OCI-LY3 (cell line): ENCODE results near the gene C19orf25.

Source experiments
- H2AFZ ChIP-seq: fragments of 200-600, 300-600 bp; shearing (Covaris generic); 2 replicates; pipeline ENCODE4 v1.6.0; 2014; ENCODE audit warnings: antibody characterized with exemption, low read depth, low read length
- H3K27ac ChIP-seq: fragments of 200-600, 300-600 bp; sonication (generic); 2 replicates; pipeline ENCODE4 v1.5.1; 2014; ENCODE audit warnings: mild to moderate bottlenecking, low read length, moderate library complexity, mixed read lengths
- H3K27me3 ChIP-seq: fragments of 200-600, 300-600 bp; sonication (generic); 2 replicates; pipeline ENCODE4 v1.6.1; 2014; ENCODE audit warnings: low read depth, low read length, mixed read lengths
- H3K36me3 ChIP-seq: fragments of 200-600, 300-600 bp; sonication (generic); replicated peaks from 2 replicates; pipeline ENCODE3; 2014; ENCODE audit warnings: low read depth, low read length, mixed read lengths
- H3K4me1 ChIP-seq: fragments of 300-600, 200-600 bp; sonication (generic); 2 replicates; pipeline ENCODE4 v1.6.1; 2014; ENCODE audit warnings: low read length, mixed read lengths
- H3K4me2 ChIP-seq: fragments of 200-600, 300-600 bp; sonication (generic); 2 replicates; pipeline ENCODE4 v1.6.1; 2014; ENCODE audit warnings: low read length, mixed read lengths
- H3K4me3 ChIP-seq: fragments of 300-600, 200-600 bp; sonication (generic); 2 replicates; pipeline ENCODE4 v1.5.1; 2014; ENCODE audit warnings: antibody characterized with exemption, mild to moderate bottlenecking, low read length, moderate library complexity
- H3K79me2 ChIP-seq: fragments of 300-600, 200-600 bp; shearing (Covaris generic); 2 replicates; pipeline ENCODE4 v1.6.1; 2014; ENCODE audit warnings: mild to moderate bottlenecking, low read length, mixed read lengths
- H3K9ac ChIP-seq: fragments of 300-600, 200-600 bp; shearing (Covaris generic); 2 replicates; pipeline ENCODE4 v1.6.0; 2014; ENCODE audit warnings: mild to moderate bottlenecking, low read length, moderate library complexity
- H3K9me3 ChIP-seq: fragments of 200-600, 300-600 bp; shearing (Covaris generic); 2 replicates; pipeline ENCODE4 v1.6.1; 2014; ENCODE audit warnings: low read length, mixed read lengths; ENCODE audit not compliant: insufficient read depth
- H4K20me1 ChIP-seq: fragments of 200-600, 300-600 bp; sonication (generic); 2 replicates; pipeline ENCODE4 v1.6.1; 2016; ENCODE audit warnings: low read length, mixed read lengths; ENCODE audit not compliant: insufficient read depth
- EZH2phosphoT487 ChIP-seq: fragments of 200-600 bp; shearing (Covaris generic); IDR thresholded peaks from 2 replicates; pipeline ENCODE4 v1.6.1; 2018; ENCODE audit warnings: antibody characterized with exemption, mixed run types, low read depth
- TF ChIP-seq, protein P1 (sequence below): fragments of 200-600, 300-600 bp; sonication (generic); IDR thresholded peaks from 2 replicates; pipeline ENCODE4 v1.5.1; 2014; ENCODE audit warnings: antibody characterized with exemption, low read length, low read depth

The C19orf25 gene

DNA sequence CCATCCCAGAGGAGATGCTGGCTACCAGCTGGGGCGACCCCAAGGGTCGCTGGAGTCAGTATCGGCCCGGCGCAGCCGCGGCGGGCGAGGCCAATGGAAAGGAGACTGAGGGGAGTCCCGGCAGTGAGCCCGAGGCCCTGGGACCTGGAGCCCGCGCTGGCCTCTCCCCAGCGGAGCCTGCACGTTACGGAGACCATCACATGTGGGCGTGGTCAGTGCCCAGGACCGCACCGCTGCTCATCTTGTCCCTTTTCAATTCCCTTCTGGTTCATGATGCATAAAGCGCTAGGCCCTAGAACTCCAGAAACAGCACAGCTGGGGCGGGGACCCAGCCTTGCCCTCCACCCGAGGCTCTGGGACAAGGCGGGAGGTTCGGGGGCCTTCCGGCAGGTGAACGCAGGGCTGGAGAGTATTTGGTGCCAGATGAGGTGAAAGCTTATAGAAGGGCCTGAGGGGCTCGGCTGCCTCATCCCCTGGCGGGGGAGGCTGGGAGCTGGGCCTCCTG is 8.0 kb downstream of the C19orf25 start:
- H3K9ac ChIP-seq = no peak overlapping the region
- H2AFZ ChIP-seq = no peak overlapping the region
- H3K27me3 ChIP-seq = no peaks in the 10 kb centered on the region
- no peaks in the 10 kb centered on the region for H3K9me3 ChIP-seq
- H3K27ac ChIP-seq = no peak overlapping the region
- H3K36me3 ChIP-seq = peaks cover 12% of the 10 kb centered on the region
- no peaks in the 10 kb centered on the region for H3K4me1 ChIP-seq
- no peak overlapping the region for H3K4me3 ChIP-seq
- no peak for TF ChIP-seq EZH2phosphoT487
- TF ChIP-seq, protein P1, sequence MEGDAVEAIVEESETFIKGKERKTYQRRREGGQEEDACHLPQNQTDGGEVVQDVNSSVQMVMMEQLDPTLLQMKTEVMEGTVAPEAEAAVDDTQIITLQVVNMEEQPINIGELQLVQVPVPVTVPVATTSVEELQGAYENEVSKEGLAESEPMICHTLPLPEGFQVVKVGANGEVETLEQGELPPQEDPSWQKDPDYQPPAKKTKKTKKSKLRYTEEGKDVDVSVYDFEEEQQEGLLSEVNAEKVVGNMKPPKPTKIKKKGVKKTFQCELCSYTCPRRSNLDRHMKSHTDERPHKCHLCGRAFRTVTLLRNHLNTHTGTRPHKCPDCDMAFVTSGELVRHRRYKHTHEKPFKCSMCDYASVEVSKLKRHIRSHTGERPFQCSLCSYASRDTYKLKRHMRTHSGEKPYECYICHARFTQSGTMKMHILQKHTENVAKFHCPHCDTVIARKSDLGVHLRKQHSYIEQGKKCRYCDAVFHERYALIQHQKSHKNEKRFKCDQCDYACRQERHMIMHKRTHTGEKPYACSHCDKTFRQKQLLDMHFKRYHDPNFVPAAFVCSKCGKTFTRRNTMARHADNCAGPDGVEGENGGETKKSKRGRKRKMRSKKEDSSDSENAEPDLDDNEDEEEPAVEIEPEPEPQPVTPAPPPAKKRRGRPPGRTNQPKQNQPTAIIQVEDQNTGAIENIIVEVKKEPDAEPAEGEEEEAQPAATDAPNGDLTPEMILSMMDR = no peak
- peaks cover 30% of the 10 kb centered on the region for H4K20me1 ChIP-seq
- H3K4me2 ChIP-seq = no peak overlapping the region
- H3K79me2 ChIP-seq = peaks cover 4% of the 10 kb centered on the region; the same call in 1 of the 2 replicates

DNA sequence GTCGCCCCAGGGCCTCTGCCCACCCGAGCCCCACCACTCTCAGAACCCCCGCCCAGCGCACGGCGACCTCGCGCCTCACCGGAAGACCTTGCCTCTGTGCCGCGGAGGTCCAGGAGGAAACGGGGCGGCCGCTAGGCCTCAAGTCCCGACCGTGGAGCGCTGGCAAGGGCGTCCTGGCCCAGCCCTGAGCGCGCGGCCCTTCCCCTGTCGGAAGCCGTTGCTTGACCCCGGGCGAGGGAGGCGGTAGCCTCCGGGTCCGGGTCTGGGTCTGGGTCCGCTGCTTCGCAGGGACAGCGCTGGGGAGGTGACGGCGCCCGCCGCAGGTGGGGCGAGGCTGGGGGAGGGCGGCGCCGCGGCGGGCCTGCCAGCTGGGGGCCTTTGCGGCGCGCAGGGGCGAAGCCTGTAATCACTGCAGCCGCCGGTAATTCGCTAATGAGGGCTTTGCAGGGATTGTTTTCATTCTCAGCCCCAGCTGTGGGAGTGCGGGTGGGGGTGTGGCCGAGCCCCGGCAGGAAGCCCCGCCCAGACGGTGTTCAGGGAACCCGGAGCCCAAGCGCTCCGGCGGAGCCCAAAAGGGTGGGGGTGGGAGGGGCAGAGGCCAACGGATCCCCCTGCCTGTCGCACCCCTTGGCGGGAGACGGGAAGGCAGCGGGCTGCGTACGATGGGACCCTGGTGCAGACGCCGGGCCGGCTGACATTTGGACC is 8.6 kb downstream of the C19orf25 start:
- Histone ChIP-seq H3K27me3 (no peaks in the 10 kb centered on the region), H3K36me3 (peaks cover 9% of the 10 kb centered on the region), H2AFZ (no peak overlapping the region), H3K79me2 (no peaks in the 10 kb centered on the region; the same call in 1 of the 2 replicates), H3K9me3 (no peaks in the 10 kb centered on the region), H3K4me1 (no peaks in the 10 kb centered on the region), H3K27ac (no peak overlapping the region), H3K9ac (no peak overlapping the region), H4K20me1 (peaks cover 30% of the 10 kb centered on the region), H3K4me3 (no peak overlapping the region), H3K4me2 (no peak overlapping the region)
- no peak for TF ChIP-seq EZH2phosphoT487
- TF ChIP-seq, protein P1 = no peak

DNA sequence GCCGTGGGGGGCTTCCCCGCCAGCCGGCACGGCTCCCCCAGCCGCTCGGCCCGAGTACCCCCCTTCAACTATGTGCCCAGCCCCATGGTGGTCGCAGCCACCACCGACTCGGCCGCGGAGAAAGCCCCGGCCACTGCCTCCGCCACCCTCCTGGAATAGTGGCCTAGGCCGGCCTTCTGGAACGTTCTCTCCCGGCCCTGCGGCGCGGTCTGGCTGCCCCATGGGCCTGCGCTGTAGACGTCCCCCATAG is 9.0 kb downstream of the C19orf25 start:
- H3K9me3 ChIP-seq = no peaks in the 10 kb centered on the region
- TF ChIP-seq EZH2phosphoT487 = no peak
- TF ChIP-seq, protein P1 = no peak
- no peaks in the 10 kb centered on the region for H3K79me2 ChIP-seq
- no peak overlapping the region for H3K9ac ChIP-seq
- H3K4me1 ChIP-seq = no peaks in the 10 kb centered on the region
- H3K4me2 ChIP-seq = no peak overlapping the region
- peaks cover 28% of the 10 kb centered on the region for H4K20me1 ChIP-seq
- H3K27ac ChIP-seq = no peak overlapping the region
- H3K27me3 ChIP-seq = no peaks in the 10 kb centered on the region
- H3K4me3 ChIP-seq = no peak overlapping the region
- no peak overlapping the region for H2AFZ ChIP-seq
- peaks cover 9% of the 10 kb centered on the region for H3K36me3 ChIP-seq

DNA sequence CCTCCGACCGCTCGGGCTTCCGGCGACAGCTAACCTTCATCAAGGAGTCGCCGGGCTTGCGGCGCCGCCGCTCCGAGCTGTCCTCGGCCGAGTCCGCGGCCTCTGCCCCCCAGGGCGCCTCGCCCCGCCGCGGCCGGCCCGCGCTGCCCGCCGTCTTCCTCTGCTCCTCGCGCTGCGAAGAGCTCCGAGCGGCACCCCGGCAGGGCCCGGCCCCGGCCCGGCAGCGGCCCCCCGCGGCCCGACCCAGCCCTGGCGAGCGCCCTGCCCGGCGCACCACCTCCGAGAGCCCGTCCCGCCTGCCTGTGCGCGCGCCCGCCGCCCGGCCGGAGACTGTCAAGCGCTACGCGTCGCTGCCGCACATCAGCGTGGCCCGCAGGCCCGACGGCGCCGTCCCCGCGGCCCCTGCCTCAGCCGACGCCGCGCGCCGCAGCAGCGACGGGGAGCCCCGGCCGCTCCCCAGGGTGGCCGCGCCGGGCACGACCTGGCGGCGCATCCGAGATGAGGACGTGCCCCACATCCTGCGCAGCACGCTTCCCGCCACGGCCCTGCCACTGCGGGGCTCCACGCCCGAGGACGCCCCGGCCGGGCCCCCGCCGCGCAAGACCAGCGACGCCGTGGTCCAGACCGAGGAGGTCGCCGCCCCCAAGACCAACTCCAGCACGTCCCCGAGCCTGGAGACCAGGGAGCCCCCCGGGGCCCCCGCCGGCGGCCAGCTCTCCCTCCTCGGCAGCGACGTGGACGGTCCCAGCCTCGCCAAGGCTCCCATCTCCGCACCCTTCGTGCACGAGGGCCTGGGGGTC is 9.6 kb downstream of the C19orf25 start:
- H3K4me2 ChIP-seq = no peak overlapping the region
- H3K4me1 ChIP-seq = no peaks in the 10 kb centered on the region
- H3K9ac ChIP-seq = no peak overlapping the region
- H3K4me3 ChIP-seq = no peak overlapping the region
- H3K27me3 ChIP-seq = no peaks in the 10 kb centered on the region
- TF ChIP-seq, protein P1 = no peak
- TF ChIP-seq EZH2phosphoT487 = no peak
- H2AFZ ChIP-seq = no peak overlapping the region
- no peaks in the 10 kb centered on the region for H3K9me3 ChIP-seq
- no peaks in the 10 kb centered on the region for H3K79me2 ChIP-seq
- peaks cover 23% of the 10 kb centered on the region for H4K20me1 ChIP-seq
- H3K36me3 ChIP-seq = peaks cover 4% of the 10 kb centered on the region
- no peak overlapping the region for H3K27ac ChIP-seq
